Smooth muscle cell (in vitro differentiated cells): ENCODE results near the gene GREB1. TPM values are rescaled to one million over a fixed set of nuclear protein-coding genes. Genes with fewer than 3 reads are reported as not detected.

Source experiments
- DNase-seq: peaks from one replicate; lab custom pipeline; 2025; ENCODE audit not compliant: unreplicated experiment; lab: John Stamatoyannopoulos, UW
- H2AFZ ChIP-seq: fragments of 200-600 bp; sonication (generic); 2 replicates; pipeline ENCODE4 v1.6.0; 2016; ENCODE audit warnings: antibody characterized with exemption, low read depth, mild to moderate bottlenecking
- H3F3A ChIP-seq: fragments of 200-600 bp; sonication (generic); 2 replicates; pipeline ENCODE4 v1.6.0; 2017; ENCODE audit warnings: antibody characterized with exemption, low read depth
- H3K27ac ChIP-seq: fragments of 200-600 bp; sonication (generic); 2 replicates; pipeline ENCODE4 v1.5.1; 2016; ENCODE audit warnings: low read depth, mild to moderate bottlenecking
- H3K27me3 ChIP-seq: fragments of 200-600 bp; sonication (generic); 2 replicates; pipeline ENCODE4 v1.6.1; 2016; ENCODE audit warnings: low read depth, mild to moderate bottlenecking
- H3K36me3 ChIP-seq: fragments of 200-600 bp; sonication (generic); 2 replicates; pipeline ENCODE4 v1.5.1; 2016; ENCODE audit warnings: low read depth
- H3K4me1 ChIP-seq: fragments of 200-600 bp; sonication (generic); 2 replicates; pipeline ENCODE4 v1.5.1; 2016; ENCODE audit warnings: low read depth
- H3K4me2 ChIP-seq: fragments of 200-600 bp; sonication (generic); 2 replicates; pipeline ENCODE4 v1.6.0; 2016; ENCODE audit warnings: mild to moderate bottlenecking
- H3K4me3 ChIP-seq: fragments of 200-600 bp; sonication (generic); 2 replicates; pipeline ENCODE4 v1.5.1; 2016; ENCODE audit warnings: mild to moderate bottlenecking
- H3K79me2 ChIP-seq: fragments of 200-600 bp; sonication (generic); 2 replicates; pipeline ENCODE4 v1.6.0; 2016; ENCODE audit warnings: low read depth, mild to moderate bottlenecking
- H3K9ac ChIP-seq: fragments of 200-600 bp; sonication (generic); 2 replicates; pipeline ENCODE4 v1.6.0; 2016; ENCODE audit warnings: low read depth
- H3K9me3 ChIP-seq: fragments of 200-600 bp; sonication (generic); replicated peaks from 2 replicates; pipeline ENCODE4 v1.5.1; 2016; ENCODE audit warnings: low read depth
- H4K20me1 ChIP-seq: fragments of 200-600 bp; sonication (generic); 2 replicates; pipeline ENCODE4 v1.6.0; 2016; ENCODE audit warnings: low read depth
- CTCF ChIP-seq: fragments of 200-600 bp; sonication (generic); IDR thresholded peaks from 2 replicates; pipeline ENCODE4 v1.5.1; 2017; ENCODE audit warnings: borderline replicate concordance, mild to moderate bottlenecking, antibody characterized with exemption; ENCODE audit not compliant: insufficient read depth, poor library complexity, severe bottlenecking
- WGBS: methylation state at CpG from one replicate; pipeline ENCODE4 v1.1.7; 2016; ENCODE audit warnings: low lambda C conversion rate; 5-methylcytosine and 5-hydroxymethylcytosine counted together
- polyA plus RNA-seq: library from polyadenylated mRNA; unstranded; fragments of >200 nt; fragmentation: Nextera tagmentation; extraction: Ambion mirVana; gene quantifications from 2 replicates; pipeline ENCODE4 v1.2.1, GENCODE V29; 2016
- total RNA-seq: library from RNA; depleted of rRNA; stranded (reverse); fragments of >200 nt; gene quantifications from 2 replicates; pipeline ENCODE4 v1.2.3, GENCODE V29; 2014

The GREB1 gene
- total and polyA plus RNA-seq, 2 experiments from 2014 or later: 1.7 to 4.3 TPM

GRCh38 chr2:11499081-11499743 is 34.6 kb upstream of the GREB1 start:
- Histone ChIP-seq H2AFZ (no peak overlapping the region), H3K9me3 (peaks cover 5% of the 10 kb centered on the region), H3K4me3 (no peak overlapping the region), H4K20me1 (no peaks in the 10 kb centered on the region), H3K9ac (no peak overlapping the region), H3K4me1 (peaks cover 36% of the 10 kb centered on the region), H3K36me3 (no peaks in the 10 kb centered on the region), H3K27me3 (no peaks in the 10 kb centered on the region), H3K79me2 (peaks cover 18% of the 10 kb centered on the region), H3K27ac (no peak overlapping the region), H3K4me2 (peak overlapping the region; percentile 5), H3F3A (no peaks in the 10 kb centered on the region)
- no peak for DNase-seq
- TF ChIP-seq CTCF: no peak
- 31% methylated on average over 4 of the region's 4 CpGs for WGBS

GRCh38 chr2:11500702-11501303 is 33.0 kb upstream of the GREB1 start:
- WGBS: 96% methylated on average over 5 of the region's 5 CpGs
- no peak for DNase-seq
- peaks cover 5% of the 10 kb centered on the region for H3K9me3 ChIP-seq

GRCh38 chr2:11502740-11503292 is 31.0 kb upstream of the GREB1 start:
- Histone ChIP-seq H4K20me1 (no peaks in the 10 kb centered on the region), H3K36me3 (no peaks in the 10 kb centered on the region), H3K4me2 (no peak overlapping the region), H2AFZ (no peak overlapping the region), H3K4me1 (peaks cover 21% of the 10 kb centered on the region), H3K27ac (no peak overlapping the region), H3K79me2 (peaks cover 10% of the 10 kb centered on the region), H3F3A (no peaks in the 10 kb centered on the region), H3K4me3 (no peak overlapping the region), H3K27me3 (no peaks in the 10 kb centered on the region), H3K9ac (no peak overlapping the region), H3K9me3 (peaks cover 5% of the 10 kb centered on the region)
- no peak for TF ChIP-seq CTCF
- WGBS: 78% methylated on average over 4 of the region's 4 CpGs
- no peak for DNase-seq

More at GRCh38 chr2:11500702-11501303, 33.0 kb upstream of the GREB1 start:
- Histone ChIP-seq H3K4me1 (peaks cover 30% of the 10 kb centered on the region), H3K4me3 (no peak overlapping the region), H3K27me3 (no peaks in the 10 kb centered on the region), H4K20me1 (no peaks in the 10 kb centered on the region), H3K9ac (no peak overlapping the region), H3K79me2 (peaks cover 10% of the 10 kb centered on the region), H3K36me3 (no peaks in the 10 kb centered on the region), H3K27ac (no peak overlapping the region), H3K4me2 (no peak overlapping the region), H3F3A (no peaks in the 10 kb centered on the region), H2AFZ (no peak overlapping the region)
- no peak for TF ChIP-seq CTCF
